8988T (cell line): ENCODE data around the gene CADM1.

ENCODE experiments used
- DNase-seq: peaks from one replicate; pipeline ENCODE4 v3.0.0; 2011

Gene CADM1

DNA sequence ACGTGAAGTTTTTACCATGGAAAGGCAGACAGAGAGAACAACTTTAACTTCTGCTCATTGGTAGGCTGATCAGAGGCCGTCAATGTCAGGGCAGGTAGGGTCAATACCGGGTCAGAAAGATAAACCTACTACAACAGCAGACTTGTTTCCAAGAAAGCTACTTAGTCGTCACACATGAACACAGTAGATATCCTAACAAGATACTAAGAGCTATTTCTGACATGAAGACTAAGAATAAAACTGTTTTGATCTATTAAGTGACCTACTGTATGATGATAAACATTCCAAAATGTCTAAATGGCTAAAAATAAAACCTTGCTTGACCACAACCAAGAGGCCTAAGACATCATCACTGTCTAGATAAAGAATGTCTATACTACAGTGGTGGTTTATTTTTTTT, 231.3 kb downstream of the CADM1 start:
- no peak for DNase-seq

DNA sequence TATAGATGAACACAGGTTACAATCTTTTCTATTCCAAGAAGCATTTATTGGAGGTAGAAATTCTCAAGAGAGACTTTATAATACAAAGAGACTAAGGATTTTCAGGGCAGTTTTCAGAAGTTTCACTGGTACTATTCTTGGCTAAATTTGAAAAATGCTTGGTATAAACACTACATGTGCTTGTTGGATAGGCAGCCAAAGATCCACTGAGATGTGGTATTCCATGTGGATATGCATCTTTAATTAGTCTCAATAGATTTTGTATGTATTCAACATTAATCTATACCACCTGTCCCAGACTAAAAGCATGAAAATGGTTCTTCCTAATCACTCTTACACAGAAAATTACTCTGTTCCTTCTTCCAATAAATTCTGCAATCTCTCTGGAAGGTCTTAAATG, 232.6 kb downstream of the CADM1 start:
- DNase-seq: no peak

DNA sequence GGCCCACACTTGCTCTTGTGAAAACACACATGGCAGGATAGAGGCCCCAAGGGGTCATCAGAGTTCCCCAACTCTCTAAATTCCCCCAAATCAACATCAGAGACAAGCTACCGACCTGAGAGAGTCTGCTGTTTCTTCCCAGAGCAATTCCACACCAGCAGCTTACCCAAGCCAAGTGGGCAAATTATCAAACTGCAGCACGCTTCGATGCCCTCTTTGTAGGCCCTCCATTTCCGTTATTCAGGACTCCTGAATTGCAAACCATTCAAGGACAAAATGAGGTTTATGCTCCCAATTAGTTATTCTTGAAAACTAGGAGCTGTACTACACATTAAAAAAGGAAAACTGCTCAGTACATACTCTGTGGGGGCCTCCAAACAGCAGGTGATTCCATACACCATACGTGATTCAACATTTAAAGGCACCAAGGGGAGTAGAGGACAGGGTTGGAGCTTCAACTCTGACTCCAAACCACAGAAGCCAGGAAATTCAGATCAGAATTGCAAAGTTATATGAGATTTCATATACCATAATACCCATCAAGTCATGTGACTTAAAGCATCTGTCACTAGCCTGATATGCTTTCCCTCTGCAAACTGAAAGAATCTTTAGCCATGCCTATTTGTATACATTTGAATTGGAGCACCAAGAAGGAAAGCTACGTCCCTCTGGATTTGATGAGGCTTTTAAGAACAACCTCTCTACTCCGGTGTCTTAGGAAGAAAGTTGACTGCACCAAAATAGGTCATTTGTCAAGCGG, 234.8 kb downstream of the CADM1 start:
- no peak for DNase-seq

DNA sequence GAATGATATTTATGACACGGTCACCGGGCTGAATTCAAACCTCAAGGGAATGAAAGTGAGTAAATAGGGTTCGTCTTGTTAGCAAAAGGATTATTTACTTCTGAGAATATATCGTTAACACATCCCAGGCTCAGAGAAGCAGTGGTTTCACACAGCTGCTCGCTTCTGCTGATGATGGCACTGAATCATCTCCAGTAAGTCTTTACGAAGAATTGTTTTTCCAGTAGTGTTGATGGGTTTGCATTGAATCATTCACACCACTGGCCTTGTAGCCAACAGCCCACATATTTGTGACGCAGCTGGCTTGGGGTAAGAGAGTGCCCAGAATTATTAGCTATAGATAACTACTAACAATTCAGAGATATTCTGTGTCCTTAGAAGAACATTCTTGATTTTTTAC, 236.3 kb downstream of the CADM1 start:
- no peak for DNase-seq

DNA sequence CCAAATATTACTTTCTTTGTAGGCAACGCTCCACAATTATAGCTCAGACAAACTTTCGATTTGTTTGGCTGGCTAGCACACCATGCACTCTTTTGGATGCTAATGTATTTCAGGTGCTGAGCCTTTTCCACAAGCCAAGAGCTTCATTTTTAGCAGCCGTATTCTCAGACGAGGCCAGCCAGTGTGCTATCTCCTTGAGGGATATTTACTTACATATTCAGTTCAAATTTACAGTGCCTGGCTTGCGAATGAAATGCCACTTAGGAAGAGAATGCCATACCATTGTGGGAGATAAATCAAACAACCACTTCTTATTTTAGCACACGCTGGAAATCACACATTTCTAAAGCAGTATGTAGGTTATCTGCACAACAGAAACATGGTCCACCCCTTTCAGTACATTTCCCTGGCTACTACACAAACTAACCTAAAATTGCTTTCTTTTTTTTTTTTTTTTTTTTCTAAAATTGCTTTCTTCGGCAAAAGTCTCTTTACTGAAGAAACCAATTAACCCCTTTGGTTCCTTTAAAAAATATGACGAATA, 236.9 kb downstream of the CADM1 start:
- DNase-seq: no peak

DNA sequence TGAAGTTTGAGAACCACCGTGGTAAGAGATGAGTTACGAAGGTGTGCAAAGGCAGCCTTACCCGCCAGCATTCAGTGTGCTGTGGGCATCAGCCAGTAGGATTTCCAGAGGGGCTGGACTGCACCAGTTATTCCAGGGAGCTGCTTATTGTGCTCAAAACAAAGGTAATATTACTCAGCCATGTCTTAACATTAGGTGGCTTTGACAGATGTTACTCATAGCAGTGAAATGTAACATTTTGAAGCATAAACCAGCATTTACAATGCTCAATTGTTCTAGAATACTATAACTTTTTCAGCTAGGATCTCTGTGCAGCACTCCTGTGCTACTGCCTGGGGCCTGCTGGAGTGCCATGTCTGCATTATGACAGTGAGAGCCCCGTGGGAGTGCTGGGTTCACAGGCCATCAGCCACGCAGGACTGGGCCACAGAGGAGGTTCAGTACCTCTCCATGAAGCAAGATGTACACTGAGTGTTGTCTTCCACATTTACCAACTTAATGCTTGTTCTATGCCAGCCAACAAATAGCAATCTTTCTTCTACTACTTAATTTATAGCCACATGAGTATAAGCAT, 238.1 kb downstream of the CADM1 start:
- DNase-seq: no peak

DNA sequence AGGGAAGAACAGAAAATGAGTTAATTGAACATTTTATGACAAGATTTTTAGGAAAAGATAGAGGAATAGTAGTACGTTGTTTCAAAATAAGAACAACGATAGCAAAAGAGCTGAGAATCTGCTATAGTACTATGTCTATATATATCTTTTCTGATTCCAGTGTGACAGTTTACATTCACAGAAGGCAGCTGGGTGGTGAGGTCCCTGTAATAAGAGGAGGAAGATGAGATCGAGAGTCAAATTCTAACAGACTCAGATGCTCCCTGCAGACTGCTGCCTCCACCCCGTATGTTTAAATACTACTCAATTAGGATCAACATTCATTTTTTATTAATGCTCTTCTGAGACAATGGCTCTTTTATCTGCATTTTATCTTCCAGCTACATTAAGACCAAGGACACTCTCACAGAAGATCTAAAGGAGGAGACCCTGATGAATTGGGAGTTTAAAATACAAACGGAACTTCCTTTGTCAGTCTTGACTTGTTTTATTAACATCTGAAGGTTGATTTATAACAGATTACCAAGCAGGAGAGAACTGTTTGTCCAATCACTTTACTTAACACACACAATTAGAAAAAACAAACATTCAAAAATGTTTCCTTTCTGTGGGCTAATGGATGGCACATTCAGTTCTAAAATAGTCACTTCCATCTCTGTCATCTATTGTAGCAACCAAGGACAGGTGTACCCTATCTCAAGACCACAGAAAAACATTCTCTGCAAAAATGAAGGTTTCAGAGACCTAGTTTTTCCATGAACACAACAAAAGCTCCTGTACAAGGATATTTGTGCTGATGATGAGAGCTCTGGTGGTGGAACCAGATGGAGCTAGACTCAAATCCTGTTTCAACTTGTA, 240.2 kb downstream of the CADM1 start:
- DNase-seq: no peak

DNA sequence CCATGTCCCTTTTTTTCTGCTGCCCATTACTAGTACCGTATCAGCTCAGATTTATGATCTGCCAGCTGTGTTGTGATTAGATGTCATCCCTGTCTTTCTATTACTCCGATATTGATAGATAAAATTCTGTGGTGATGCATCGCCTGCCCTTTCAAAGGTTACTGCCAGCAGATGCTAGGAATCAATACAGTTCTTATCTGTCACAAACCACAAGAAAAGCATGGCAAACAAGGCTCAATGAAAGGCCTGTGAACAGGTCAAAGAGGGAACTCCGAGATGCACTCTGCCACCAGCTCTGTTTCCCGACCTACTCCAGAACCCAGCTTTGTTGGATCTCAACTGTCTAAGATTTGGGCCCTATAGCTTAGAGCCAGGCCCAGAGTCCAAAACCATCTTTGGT, 246.0 kb downstream of the CADM1 start:
- DNase-seq: no peak

DNA sequence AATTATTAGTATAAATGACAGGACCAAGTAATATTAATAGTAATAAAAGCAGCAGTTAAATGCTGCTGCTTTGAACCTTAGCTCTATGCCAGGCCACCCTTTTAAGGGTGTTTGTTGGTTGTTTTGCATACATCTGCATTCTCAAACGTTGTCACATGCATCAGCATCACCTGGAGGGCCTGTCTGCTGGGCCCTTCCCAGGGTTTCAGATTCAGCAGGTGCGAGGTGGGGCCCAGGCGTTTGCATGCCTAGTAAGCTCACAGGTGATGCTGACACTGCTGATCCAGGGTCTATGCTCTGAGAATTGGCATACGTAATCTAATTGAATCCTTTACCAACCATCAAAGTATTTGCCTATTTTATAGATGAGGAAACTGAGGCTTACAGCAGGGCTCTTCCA, 246.5 kb downstream of the CADM1 start:
- no peak for DNase-seq

DNA sequence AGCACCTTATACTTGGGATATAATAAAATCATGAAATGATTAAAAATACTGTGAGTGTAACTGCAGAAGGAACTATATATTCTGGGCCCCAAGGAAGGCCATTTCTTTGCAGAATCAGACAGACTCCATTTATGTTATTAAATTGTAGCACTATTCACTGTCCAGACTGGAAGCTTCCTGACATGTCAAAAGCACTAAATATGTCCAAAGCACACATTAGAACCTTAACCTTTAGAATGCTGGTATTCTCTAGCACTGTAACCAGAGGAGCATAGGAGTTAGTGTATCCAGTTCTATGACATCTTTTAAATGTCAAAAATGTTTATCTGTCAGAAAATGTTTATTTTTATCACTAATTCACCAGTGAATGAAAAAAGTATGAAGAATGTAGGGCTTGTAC, 246.9 kb downstream of the CADM1 start:
- no peak for DNase-seq

DNA sequence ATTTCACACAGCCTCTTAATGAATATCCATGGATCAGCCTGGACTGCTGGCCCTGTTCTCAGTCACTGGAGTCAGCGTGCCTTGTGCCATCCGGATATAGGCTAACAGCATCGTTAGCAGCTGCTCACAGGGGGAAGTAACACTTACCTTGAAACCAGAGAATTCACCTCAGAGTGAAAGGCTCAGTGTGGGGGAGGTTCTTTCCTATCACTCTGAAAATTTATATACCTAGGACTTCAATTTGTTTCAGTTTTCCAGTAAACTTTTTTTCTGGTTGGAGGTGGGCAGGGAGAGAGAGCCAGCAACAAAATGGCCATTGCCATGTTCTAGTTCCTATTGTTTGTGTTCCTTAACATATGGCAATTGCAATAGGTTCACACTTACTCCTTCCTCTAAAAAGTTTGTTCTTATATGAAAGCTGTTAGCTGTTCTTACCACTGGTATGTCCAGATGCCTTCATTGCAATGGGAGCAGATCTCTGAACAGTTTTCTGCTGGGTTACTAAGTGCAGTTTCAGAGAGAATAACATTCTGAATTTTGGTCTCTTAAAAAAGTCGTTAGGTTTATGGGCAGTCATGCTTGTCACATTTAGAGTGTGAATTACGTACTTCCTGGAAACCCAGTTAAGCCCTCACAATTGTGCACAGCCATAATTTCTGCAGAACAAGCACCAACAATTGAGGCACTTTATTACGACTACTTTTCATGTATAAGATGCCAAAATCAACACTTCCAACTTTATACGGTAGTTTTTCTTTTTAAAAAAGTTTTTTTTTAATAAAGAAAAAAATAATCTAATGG, 247.6 kb downstream of the CADM1 start:
- no peak for DNase-seq

DNA sequence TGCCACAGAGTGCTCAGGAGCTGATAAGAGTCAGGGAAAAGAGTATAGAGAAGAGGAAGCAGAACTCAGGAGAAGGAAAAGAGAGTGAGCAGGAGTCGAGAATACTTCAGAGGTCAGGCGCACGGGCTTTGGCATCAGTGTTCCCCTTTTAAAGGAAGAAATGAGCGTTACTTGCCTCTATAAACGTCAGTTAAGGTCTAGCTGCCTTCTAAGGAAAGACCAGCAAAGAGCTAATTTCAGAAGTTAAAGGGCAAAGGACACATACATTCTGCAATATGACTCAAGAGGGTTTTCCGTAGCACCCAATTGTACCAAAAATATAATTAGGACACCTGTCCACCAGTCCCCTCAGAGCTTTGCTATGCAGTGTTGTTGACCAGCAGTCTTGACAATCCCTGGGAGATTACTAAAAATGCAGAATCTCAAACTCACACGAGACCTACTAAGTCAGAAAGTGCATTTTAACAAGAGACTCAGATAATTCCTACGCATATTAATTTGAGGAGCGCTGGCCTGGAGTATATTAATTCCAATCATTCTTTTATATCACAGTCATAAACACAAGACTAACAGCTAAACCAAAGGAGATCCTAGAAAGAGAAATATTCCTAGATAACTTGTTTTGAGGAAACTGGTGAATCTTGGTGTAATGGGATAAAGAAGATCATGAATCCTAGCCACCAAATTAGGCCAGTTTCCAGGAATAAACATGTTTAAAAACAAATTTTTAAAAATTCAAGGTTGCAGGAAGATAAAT, 249.0 kb downstream of the CADM1 start:
- no peak for DNase-seq

DNA sequence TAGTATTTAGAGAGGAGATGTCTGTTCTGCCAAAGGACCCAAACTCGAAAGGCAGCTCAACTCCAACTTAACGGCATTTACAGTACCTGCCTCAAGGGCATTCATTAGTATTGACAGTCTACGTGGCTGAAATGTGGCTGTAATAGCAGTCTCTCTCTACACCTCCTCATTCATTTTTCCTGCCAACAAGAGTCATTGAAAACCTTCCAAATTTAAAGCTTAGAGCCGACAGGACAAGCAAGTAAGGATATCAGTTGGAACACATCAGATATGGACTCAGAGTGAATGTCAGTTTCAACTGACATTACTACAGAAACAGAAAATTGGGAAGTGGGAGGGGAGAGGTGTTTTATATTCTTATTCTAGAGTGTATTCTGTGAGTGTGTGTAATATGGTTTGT, 253.1 kb downstream of the CADM1 start:
- DNase-seq: no peak

DNA sequence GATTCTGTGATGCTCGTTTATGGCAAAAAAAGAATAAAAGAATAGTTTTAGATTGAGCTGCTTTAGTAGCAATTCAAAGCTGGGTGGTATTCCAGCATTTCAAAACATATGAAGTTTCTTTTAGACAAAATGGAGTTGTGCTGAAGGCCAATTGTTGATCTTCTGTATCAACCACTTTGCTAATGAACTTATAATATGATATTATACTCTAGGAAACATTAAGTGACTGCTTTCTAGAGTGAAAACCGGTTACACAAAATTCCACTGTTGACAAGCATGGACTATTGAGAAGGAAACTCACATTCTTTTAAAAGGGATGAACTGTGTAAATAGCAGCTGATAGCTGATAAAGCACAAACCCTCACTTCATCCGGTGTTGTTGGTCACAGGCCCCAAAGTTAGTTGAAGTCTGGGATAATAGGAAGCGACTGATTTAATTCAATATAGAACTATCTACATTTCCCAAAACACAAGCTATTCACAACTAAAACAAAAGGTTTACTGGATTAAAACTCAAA, 255.1 kb downstream of the CADM1 start:
- DNase-seq: no peak

DNA sequence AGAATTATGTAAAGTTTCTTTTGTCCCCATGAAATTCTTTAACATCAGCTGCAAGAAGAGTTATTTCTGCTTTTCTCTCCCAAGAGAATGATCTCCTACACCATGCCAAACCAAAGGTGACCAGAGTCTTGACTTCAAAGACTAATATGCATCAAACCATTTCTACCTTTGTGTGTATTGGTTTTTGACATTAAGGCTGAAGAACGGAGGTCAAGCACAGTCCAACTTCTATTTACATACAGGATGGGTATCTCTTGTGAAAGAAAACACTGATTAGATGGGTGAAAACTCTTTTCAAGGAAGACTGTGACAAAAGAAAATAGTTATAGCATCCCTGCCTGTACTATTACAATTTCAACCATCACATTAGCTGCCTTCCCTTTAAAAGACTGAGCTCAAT, 256.3 kb downstream of the CADM1 start:
- DNase-seq: no peak

DNA sequence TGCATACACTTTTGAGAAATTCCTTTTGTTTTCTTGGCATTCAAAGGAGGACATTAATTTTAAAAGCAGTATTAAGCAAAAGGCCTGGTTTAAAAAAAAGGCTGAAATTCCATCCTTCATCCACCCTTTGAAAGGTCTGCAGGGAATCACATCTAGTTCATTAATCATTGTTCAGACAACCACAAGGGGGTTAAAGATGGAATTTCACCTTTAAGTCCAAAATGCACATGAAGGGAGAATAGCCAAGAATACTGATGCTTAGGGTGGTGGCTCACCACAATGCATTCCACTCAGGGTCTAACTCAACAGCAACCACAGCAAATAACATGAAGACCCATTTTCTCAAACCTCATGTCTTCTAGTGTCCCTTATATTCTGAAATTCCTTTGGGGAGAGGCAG, 256.9 kb downstream of the CADM1 start:
- DNase-seq: no peak

DNA sequence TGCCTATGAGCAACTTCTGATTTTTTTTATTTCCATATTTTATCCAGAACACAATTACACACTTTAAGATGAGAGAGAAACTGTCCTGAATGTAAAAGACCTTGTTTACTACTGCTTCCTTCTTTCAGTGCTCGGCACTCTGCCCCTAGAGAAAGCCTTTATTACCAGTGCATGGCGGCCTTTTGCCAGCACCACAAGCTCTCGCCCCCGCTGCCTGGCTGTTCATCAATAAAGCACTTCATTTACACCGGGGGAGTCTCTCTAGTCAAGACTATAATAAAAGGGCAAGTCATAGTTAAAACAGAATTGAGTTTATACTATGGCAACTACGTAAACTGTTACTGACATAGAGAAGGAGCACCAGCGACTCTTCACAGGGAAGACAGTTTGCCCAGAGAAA, 259.5 kb downstream of the CADM1 start:
- no peak for DNase-seq

DNA sequence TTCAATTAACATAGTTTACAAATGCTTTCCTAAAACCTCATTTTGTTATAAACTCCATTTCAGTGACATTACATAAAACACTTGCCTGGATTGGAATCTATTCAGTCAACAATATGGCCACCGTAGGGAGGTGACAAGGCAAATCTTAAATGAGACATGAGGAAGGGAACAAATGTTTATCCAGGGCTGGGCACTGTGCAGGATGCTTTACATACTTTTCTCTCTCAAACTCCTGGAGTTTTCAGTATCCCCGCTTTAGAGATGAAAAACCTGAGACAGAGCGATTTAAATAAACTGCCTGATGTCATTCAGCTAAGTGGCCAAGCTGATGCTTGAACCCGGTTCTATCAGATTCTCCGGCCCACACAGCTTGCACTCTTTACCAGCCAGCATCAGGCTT, 259.9 kb downstream of the CADM1 start:
- no peak for DNase-seq

DNA sequence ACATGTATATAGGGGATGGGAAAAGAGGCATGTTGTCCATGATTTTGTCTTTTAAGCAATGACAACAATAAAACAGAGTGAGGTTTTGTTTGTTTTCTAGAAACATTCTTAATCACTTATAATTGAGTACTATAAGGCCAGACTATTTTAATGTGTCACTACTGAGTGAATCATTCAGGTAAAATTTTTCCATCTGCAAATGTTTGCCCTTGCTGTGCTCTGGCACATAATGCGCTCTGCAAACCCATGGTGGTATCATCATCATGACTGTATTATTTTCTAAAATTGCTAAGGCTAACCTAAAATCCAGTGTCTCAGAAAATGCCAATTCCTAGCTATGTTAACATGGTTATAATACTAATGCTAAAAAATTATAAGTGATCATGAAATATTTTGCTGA, 261.2 kb downstream of the CADM1 start:
- no peak for DNase-seq

DNA sequence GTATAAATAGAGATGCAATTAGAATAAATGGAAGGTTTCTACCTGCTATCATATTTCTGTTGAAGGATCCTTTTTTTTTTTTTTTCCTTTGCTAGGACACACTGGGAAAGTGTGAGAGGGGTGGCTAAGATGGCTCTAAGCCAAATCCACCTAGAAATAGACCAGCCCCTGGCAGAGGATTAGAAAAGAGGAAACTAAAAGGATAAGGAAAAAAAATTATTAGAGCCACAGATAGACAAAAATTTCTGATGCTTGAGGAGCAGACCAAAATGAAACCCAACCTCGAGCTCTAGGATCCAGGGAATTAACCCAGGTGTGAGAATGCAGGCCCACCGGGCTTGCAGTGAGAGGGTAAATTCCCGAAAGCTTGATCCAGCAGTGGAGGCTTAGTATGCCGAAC, 262.3 kb downstream of the CADM1 start:
- DNase-seq: no peak

DNA sequence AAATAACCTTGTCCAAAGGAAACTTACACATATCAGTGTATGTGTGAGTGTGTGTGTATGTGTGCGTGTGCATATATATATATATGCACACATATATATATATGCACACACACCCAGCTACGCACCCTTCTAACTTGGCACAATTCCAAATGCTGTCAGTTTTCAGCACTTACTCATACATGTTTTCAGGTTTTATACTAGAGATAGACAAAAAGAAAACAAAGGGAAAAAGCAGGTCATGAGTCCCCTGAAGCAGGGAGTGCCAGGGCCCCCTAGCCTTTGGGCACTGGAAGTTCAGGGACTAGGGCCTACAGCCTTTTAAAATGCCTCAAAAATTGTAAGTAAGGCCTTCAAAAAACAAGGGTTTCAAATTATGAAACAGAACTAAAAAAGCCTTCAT, 265.4 kb downstream of the CADM1 start:
- no peak for DNase-seq

DNA sequence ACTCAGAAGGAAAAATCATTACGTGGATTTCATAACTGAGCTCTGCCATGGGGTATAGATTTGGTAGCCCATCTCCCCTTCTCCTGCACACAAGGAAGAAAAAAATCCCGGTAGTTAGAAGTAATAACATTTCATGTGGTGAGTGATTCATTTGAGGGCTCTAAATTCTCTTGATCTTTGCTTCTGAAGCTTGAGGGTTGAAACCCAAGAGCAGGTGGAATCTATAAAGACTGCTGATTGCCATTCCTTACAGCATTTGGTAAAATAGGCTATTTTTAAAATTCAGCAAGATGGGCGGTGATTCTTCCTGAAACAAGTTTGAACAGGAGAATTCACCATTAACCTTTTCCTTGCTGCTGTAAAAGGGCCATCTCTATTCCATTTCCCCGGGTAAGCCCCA, 266.1 kb downstream of the CADM1 start:
- no peak for DNase-seq
